Measurements from ENCODE around the gene NDE1. TPM values are rescaled to one million over a fixed set of nuclear protein-coding genes. Genes with fewer than 3 reads are reported as not detected.
"Not testable (repeated sequence)": the region's sequence is repeated elsewhere in the genome, so short reads cannot be mapped to it uniquely, and the experiment has no call there.

The NDE1 gene
- total and polyA plus RNA-seq, 8 donors = 6.7 to 286 (median 26.5) TPM

GRCh38 chr16:15654591-15654990, 4.5 kb downstream of the NDE1 start:
- Histone ChIP-seq H3K9me3 (no peaks in the 10 kb centered on the region), H3K27me3 (no peaks in the 10 kb centered on the region), H3K4me3 (no peak overlapping the region), H3K27ac (no peak overlapping the region), H3K4me1 (peaks cover 6 to 46% (median 38%) of the 10 kb centered on the region in 4 donors), H3K36me3 (peaks cover 0 to 8% (median 0%) of the 10 kb centered on the region in 4 donors)
- DNase-seq = no peak
- TF ChIP-seq POLR2AphosphoS5 (IDR thresholded peaks at IDR 0.05) (no peak), POLR2A (IDR thresholded peaks at IDR 0.05) (no peak), EP300 (IDR thresholded peaks at IDR 0.05) (no peak)
- TF ChIP-seq, protein P1, sequence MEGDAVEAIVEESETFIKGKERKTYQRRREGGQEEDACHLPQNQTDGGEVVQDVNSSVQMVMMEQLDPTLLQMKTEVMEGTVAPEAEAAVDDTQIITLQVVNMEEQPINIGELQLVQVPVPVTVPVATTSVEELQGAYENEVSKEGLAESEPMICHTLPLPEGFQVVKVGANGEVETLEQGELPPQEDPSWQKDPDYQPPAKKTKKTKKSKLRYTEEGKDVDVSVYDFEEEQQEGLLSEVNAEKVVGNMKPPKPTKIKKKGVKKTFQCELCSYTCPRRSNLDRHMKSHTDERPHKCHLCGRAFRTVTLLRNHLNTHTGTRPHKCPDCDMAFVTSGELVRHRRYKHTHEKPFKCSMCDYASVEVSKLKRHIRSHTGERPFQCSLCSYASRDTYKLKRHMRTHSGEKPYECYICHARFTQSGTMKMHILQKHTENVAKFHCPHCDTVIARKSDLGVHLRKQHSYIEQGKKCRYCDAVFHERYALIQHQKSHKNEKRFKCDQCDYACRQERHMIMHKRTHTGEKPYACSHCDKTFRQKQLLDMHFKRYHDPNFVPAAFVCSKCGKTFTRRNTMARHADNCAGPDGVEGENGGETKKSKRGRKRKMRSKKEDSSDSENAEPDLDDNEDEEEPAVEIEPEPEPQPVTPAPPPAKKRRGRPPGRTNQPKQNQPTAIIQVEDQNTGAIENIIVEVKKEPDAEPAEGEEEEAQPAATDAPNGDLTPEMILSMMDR (IDR thresholded peaks at IDR 0.05) = no peak
- intact Hi-C loops (cut with DNase I; ENCODE audit: low total_unique reads) = no loop called here
- WGBS, 5 donors = 59 to 90% (median 76%) methylated on average over 2 of the region's 2 CpGs

GRCh38 chr16:15655561-15655960, 5.5 kb downstream of the NDE1 start:
- H3K27ac ChIP-seq; intact Hi-C loops (cut with DNase I; ENCODE audit: low total_unique reads); H3K36me3 ChIP-seq; H3K27me3 ChIP-seq; H3K9me3 ChIP-seq; DNase-seq; H3K4me3 ChIP-seq: not testable (repeated sequence)
- WGBS, 5 donors = 94 to 100% (median 99%) methylated on average over 3 to 4 of the region's 6 CpGs
- peaks cover 5 to 48% (median 35%) of the 10 kb centered on the region in 4 donors for H3K4me1 ChIP-seq

- H3K4me3 ChIP-seq = no peak overlapping the region
- 87 to 89% (median 88%) methylated on average over 6 of the region's 6 CpGs for WGBS, 5 donors
- no peaks in the 10 kb centered on the region for H3K9me3 ChIP-seq
- DNase-seq = no peak
- intact Hi-C loops (cut with DNase I; ENCODE audit: low total_unique reads) = no loop called here
- no peak overlapping the region for H3K27ac ChIP-seq
- TF ChIP-seq POLR2AphosphoS5 (IDR thresholded peaks at IDR 0.05) (no peak), POLR2A (IDR thresholded peaks at IDR 0.05) (no peak), EP300 (IDR thresholded peaks at IDR 0.05) (no peak)
- TF ChIP-seq, protein P1 (IDR thresholded peaks at IDR 0.05) = no peak
- H3K27me3 ChIP-seq = no peaks in the 10 kb centered on the region
- H3K4me1 ChIP-seq = peaks cover 5 to 23% (median 13%) of the 10 kb centered on the region in 4 donors
- H3K36me3 ChIP-seq = peaks cover 0 to 16% (median 7%) of the 10 kb centered on the region in 4 donors
Observed at GRCh38 chr16:15658149-15658548, 8.1 kb downstream of the NDE1 start.

DNA sequence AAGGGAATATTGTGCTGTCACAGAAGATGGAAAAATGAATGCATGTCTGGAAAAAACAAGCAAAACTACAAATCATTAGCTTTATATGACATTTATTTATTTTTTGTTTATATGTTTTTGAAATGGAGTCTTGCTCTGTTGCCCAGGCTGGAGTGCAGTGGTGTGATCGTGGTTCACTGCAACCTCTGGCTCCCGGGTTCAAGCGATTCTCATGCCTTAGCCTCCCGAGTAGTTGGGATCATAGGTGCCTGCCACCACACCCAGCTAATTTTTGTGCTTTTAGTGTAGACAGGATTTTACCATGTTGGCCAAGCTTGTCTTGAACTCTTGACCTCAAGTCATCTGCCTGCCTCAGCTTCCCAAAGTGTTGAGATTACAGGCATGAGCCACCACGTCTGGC, 8.5 kb downstream of the NDE1 start:
- H3K9me3 ChIP-seq = no peaks in the 10 kb centered on the region
- peaks cover 0 to 20% (median 9%) of the 10 kb centered on the region in 4 donors for H3K36me3 ChIP-seq
- intact Hi-C loops (cut with DNase I; ENCODE audit: low total_unique reads) = no loop called here
- DNase-seq = no peak
- H3K4me1 ChIP-seq = peaks cover 5 to 19% (median 10%) of the 10 kb centered on the region in 4 donors
- no peak for TF ChIP-seq POLR2A (IDR thresholded peaks at IDR 0.05)
- 91 to 94% (median 94%) methylated on average over 5 of the region's 5 CpGs for WGBS, 5 donors
- no peak overlapping the region for H3K4me3 ChIP-seq
- H3K27me3 ChIP-seq = no peaks in the 10 kb centered on the region
- no peak overlapping the region for H3K27ac ChIP-seq

GRCh38 chr16:15660203-15660601, 10.2 kb downstream of the NDE1 start:
- DNase-seq = no peak
- Histone ChIP-seq H3K36me3 (peaks cover 6 to 36% (median 20%) of the 10 kb centered on the region in 4 donors), H3K27me3 (no peaks in the 10 kb centered on the region), H3K27ac (no peak overlapping the region), H3K4me3 (no peak overlapping the region), H3K4me1 (peaks cover 0 to 12% (median 0%) of the 10 kb centered on the region in 4 donors), H3K9me3 (no peaks in the 10 kb centered on the region)
- WGBS, 5 donors = 92 to 98% (median 96%) methylated on average over 5 of the region's 5 CpGs
- no peak for TF ChIP-seq EP300 (IDR thresholded peaks at IDR 0.05)
- TF ChIP-seq, protein P1 (IDR thresholded peaks at IDR 0.05) = no peak
- no peak for TF ChIP-seq POLR2A (IDR thresholded peaks at IDR 0.05)
- TF ChIP-seq POLR2AphosphoS5 (IDR thresholded peaks at IDR 0.05) = no peak
- intact Hi-C loops (cut with DNase I; ENCODE audit: low total_unique reads) = no loop called here

All from stomach (tissue), 9 donors.